GM12878 (cell line): ENCODE measurements around the gene HK2. TPM values are rescaled to one million over a fixed set of nuclear protein-coding genes. Genes with fewer than 3 reads are reported as not detected.

Experiments
- ATAC-seq: fragments of 200-7000 bp; cut with Tn5 transposase; 3 replicates; pipeline ENCODE4 v1.9.1; 2020; ENCODE audit warnings: mild to moderate bottlenecking, moderate library complexity
- BruUV-seq: library from RNA; stranded (reverse); fragments of 400-500 nt; replicated peaks from 2 replicates; lab custom pipeline; 2021; lab: Mats Ljungman, UMichigan
- CTCF ChIA-PET: fragments of 300-600 bp; sonication (Branson Sonifier 250); formaldehyde crosslinking; extraction: SDS; loops from one replicate; lab custom pipeline; 2021; ENCODE audit warnings: inconsistent platforms; lab: Yijun Ruan, JAX
- POLR2A ChIA-PET: fragments of 350-600 bp; formaldehyde crosslinking; extraction: SDS; loops from one replicate; lab custom pipeline; 2021; ENCODE audit warnings: inconsistent platforms; lab: Charles Lee
- RAD21 ChIA-PET: fragments of 300-600 bp; sonication (Branson Sonifier 250); formaldehyde crosslinking; loops from one replicate; lab custom pipeline; 2023; ENCODE audit warnings: antibody characterized with exemption; ENCODE audit not compliant: unreplicated experiment; lab: Charles Lee
- SMC1A ChIA-PET: fragments of 300-600 bp; sonication (Branson Sonifier 250); formaldehyde crosslinking; loops from one replicate; lab custom pipeline; 2023; ENCODE audit not compliant: unreplicated experiment, uncharacterized antibody; lab: Charles Lee
- DNase-seq: peaks from one replicate; pipeline ENCODE4 v3.0.0-alpha.2; 2011; ENCODE audit warnings: low read depth, low spot score
- FAIRE-seq: peaks from 3 replicates; lab custom pipeline; 2011; peaks lifted over from hg19 to GRCh38; lab: Jason Lieb, UNC
- H2AFZ ChIP-seq: 2 replicates; pipeline ENCODE4 v1.6.0; 2011; ENCODE audit warnings: low read depth, low read length, control low read depth; ENCODE audit not compliant: control insufficient read depth
- H3K27ac ChIP-seq: 2 replicates; pipeline ENCODE4 v1.5.1; 2011; ENCODE audit warnings: control low read depth; ENCODE audit not compliant: control insufficient read depth, insufficient read depth
- H3K27me3 ChIP-seq, 2 experiments: replicated peaks in 1 of 2; 2 replicates each; pipeline versions ENCODE4 v1.6.0 to v1.6.1; 2011; ENCODE audit warnings: low read length in 1 of 2; ENCODE audit not compliant: control insufficient read depth in 2 of 2, insufficient read depth in 2 of 2
- H3K36me3 ChIP-seq, 2 experiments: 2 replicates each; pipeline ENCODE4 v1.5.1; 2011; ENCODE audit warnings: low read length in 1 of 2; ENCODE audit not compliant: control insufficient read depth in 2 of 2, insufficient read depth in 2 of 2
- H3K4me1 ChIP-seq: 2 replicates; pipeline ENCODE4 v1.6.1; 2011; ENCODE audit warnings: mild to moderate bottlenecking, low read length, moderate library complexity, mixed read lengths; ENCODE audit not compliant: control insufficient read depth, insufficient read depth
- H3K4me2 ChIP-seq: 2 replicates; pipeline ENCODE4 v1.6.0; 2011; ENCODE audit warnings: control low read depth; ENCODE audit not compliant: control insufficient read depth, insufficient read depth
- H3K4me3 ChIP-seq: fragments of 200-600 bp; sonication (generic); 2 replicates; pipeline ENCODE4 v1.5.1; 2016
- H3K79me2 ChIP-seq: 2 replicates; pipeline ENCODE4 v1.6.0; 2011; ENCODE audit warnings: low read length; ENCODE audit not compliant: control insufficient read depth, insufficient read depth
- H3K9ac ChIP-seq: 2 replicates; pipeline ENCODE4 v1.8.0; 2011; ENCODE audit warnings: low read length, control low read depth, mixed read lengths; ENCODE audit not compliant: control insufficient read depth, insufficient read depth
- H3K9me3 ChIP-seq: replicated peaks from 3 replicates; pipeline ENCODE4 v1.5.1; 2011; ENCODE audit warnings: mild to moderate bottlenecking, low read length; ENCODE audit not compliant: control insufficient read depth, insufficient read depth
- H4K20me1 ChIP-seq: 2 replicates; pipeline ENCODE4 v1.6.0; 2011; ENCODE audit not compliant: control insufficient read depth, insufficient read depth
- EED ChIP-seq: sonication (generic); IDR thresholded peaks from 2 replicates; pipeline ENCODE4 v1.6.1; 2016; ENCODE audit warnings: antibody characterized with exemption, low read depth
- EP300 ChIP-seq, 2 experiments: fragments of 150-350 bp in 1 of 2; IDR thresholded peaks; 2 replicates each; pipeline ENCODE4 v1.6.1; 2011 to 2012; ENCODE audit warnings: low read depth in 2 of 2, low read length in 2 of 2, borderline replicate concordance in 1 of 2, improper control_type of control experiment in 1 of 2, inconsistent platforms in 1 of 2; ENCODE audit not compliant: control insufficient read depth in 1 of 2
- EZH2 ChIP-seq: IDR thresholded peaks from 2 replicates; pipeline ENCODE4 v1.6.1; 2012; ENCODE audit warnings: low read depth, mild to moderate bottlenecking, control low read depth, inconsistent platforms, low read length, borderline replicate concordance; ENCODE audit not compliant: control insufficient read depth
- GATAD2B ChIP-seq: fragments of 450-650 bp; conservative IDR thresholded peaks from 2 replicates; pipeline ENCODE4 v1.6.1; 2017; ENCODE audit warnings: low read depth, mild to moderate bottlenecking, moderate library complexity
- HDGF ChIP-seq: fragments of 450-650 bp; IDR thresholded peaks from 2 replicates; pipeline ENCODE4 v1.6.1; 2016; ENCODE audit warnings: antibody characterized with exemption
- KLF5 ChIP-seq: fragments of 450-650 bp; IDR thresholded peaks from 2 replicates; pipeline ENCODE4 v1.6.1; 2014; ENCODE audit warnings: mild to moderate bottlenecking; ENCODE audit not compliant: partially characterized antibody
- MYB ChIP-seq: fragments of 150-350 bp; IDR thresholded peaks from 2 replicates; pipeline ENCODE4 v1.6.1; 2014; ENCODE audit warnings: mild to moderate bottlenecking, low read depth, low read length, borderline replicate concordance
- MYC ChIP-seq: IDR thresholded peaks from 2 replicates; pipeline ENCODE4 v1.6.1; 2011; ENCODE audit warnings: mild to moderate bottlenecking, low read length, moderate library complexity, inconsistent platforms; ENCODE audit not compliant: insufficient read depth, insufficient replicate concordance, insufficient read length, severe bottlenecking
- POLR2A ChIP-seq: IDR thresholded peaks from 2 replicates; pipeline ENCODE4 v1.6.1; 2011; ENCODE audit warnings: low read depth, mild to moderate bottlenecking, low read length
- SIX5 ChIP-seq: IDR thresholded peaks from 2 replicates; pipeline ENCODE4 v1.6.1; 2011; ENCODE audit warnings: mild to moderate bottlenecking, low read depth, low read length, moderate library complexity; ENCODE audit not compliant: severe bottlenecking
- SMARCA5 ChIP-seq: fragments of 450-650 bp; IDR thresholded peaks from 2 replicates; pipeline ENCODE4 v1.6.1; 2017; ENCODE audit warnings: mild to moderate bottlenecking
- SMC3 ChIP-seq: IDR thresholded peaks from 2 replicates; pipeline ENCODE4 v1.6.1; 2011; ENCODE audit warnings: low read length, improper control_type of control experiment, borderline replicate concordance
- TCF3 ChIP-seq: IDR thresholded peaks from 2 replicates; pipeline ENCODE4 v1.6.1; 2012; ENCODE audit warnings: low read depth, mild to moderate bottlenecking, low read length, borderline replicate concordance; ENCODE audit not compliant: insufficient read depth
- ZBTB33 ChIP-seq: fragments of 450-650 bp; IDR thresholded peaks from 2 replicates; pipeline ENCODE4 v1.6.1; 2017; ENCODE audit warnings: mild to moderate bottlenecking
- WGBS: methylation state at CpG from one replicate; pipeline ENCODE4 v1.1.6; 2016; ENCODE audit warnings: low lambda C conversion rate; ENCODE audit not compliant: insufficient replicate concordance, insufficient coverage; ENCODE audit errors: missing lambda C conversion rate; 5-methylcytosine and 5-hydroxymethylcytosine counted together
- in situ Hi-C: fragments of 300-500 bp; cut with MboI; formaldehyde crosslinking; loops from 9 replicates; pipeline ENCODE4 v1.14.3; 2018; ENCODE audit warnings: mixed read lengths
- intact Hi-C: fragments of 100-400 bp; cut with micrococcal nuclease; formaldehyde crosslinking; loops from one replicate; pipeline ENCODE4 v1.14.2; 2022; ENCODE audit not compliant: unreplicated experiment
- polyA plus RNA-seq, 11 experiments: library from polyadenylated mRNA; depleted of rRNA in 4 of 11; unstranded in 6 of 11; stranded (reverse) in 5 of 11; fragments of >200 nt; fragmentation: Nextera tagmentation in 4 of 11; fragmentation: Illumina TruSeq in 1 of 11; extraction: Ambion mirVana in 4 of 11; extraction: Trizol in 1 of 11; gene quantifications; 1 replicate in 1 of 11; 2 replicates in 10 of 11; pipeline versions ENCODE4 v1.2.1 to v1.2.3, GENCODE V29; 2011 to 2016; ENCODE audit warnings: inconsistent platforms in 2 of 11, missing spikeins in 2 of 11, low read depth in 1 of 11
- total RNA-seq, 4 experiments: library from RNA; depleted of rRNA in 3 of 4; stranded (reverse); fragments of >200 nt in 3 of 4; fragmentation: Illumina TruSeq in 1 of 4; extraction: Trizol in 1 of 4; gene quantifications; 2 replicates each; pipeline versions ENCODE4 v1.2.1 to v1.2.3, GENCODE V29; 2013 to 2021

HK2 gene
- total and polyA plus RNA-seq, 10 of the 15 experiments (the other 5 are each of a cell fraction or from before 2014, with no cell fraction given) = 5.0 to 73.1 (median 20.2) TPM

- Histone ChIP-seq H4K20me1 (no peaks in the 10 kb centered on the region), H3K27ac (no peak overlapping the region), H3K9me3 (no peaks in the 10 kb centered on the region), H3K79me2 (no peaks in the 10 kb centered on the region), H3K4me3 (no peak overlapping the region), H3K4me2 (no peak overlapping the region), H3K4me1 (no peaks in the 10 kb centered on the region), H3K9ac (no peak overlapping the region), H3K27me3 (no peaks in the 10 kb centered on the region), H3K36me3 (no peaks in the 10 kb centered on the region)
- no peak for FAIRE-seq
- 50% methylated on average over 1 of the region's 1 CpG for WGBS
- in situ Hi-C loops = no loop called here
- CTCF ChIA-PET = interaction anchor here (0.6 kb wide), 1 partner anchor 188 kb away, joined by 3 read pairs; no protein-coding TSS in a partner anchor
- no peak for ATAC-seq
- no peak for DNase-seq
- POLR2A ChIA-PET = no interaction called here
- RAD21 ChIA-PET = no interaction called here
- BruUV-seq = no TSS peak
- no peak for TF ChIP-seq SMC3
- no peak for TF ChIP-seq KLF5
- no peak for TF ChIP-seq HDGF
- no peak for TF ChIP-seq TCF3
- no peak for TF ChIP-seq SMARCA5
- TF ChIP-seq MYB = no peak
- no peak for TF ChIP-seq EED
- no peak for TF ChIP-seq POLR2A
- TF ChIP-seq EZH2 = no peak
- no peak for TF ChIP-seq MYC
- no peak for TF ChIP-seq EP300 (IDR thresholded peaks at IDR 0.05; ENCODE audit: borderline replicate concordance in 1 of 2, control insufficient read depth in 1 of 2, low read depth in 2 of 2, low read length in 2 of 2)
- no peak for TF ChIP-seq SIX5
- no peak for TF ChIP-seq GATAD2B
- no peak for TF ChIP-seq ZBTB33
- TF ChIP-seq, all 136 proteins: peak for 0
- intact Hi-C loops = no loop called here
- SMC1A ChIA-PET = interaction anchor here (1.9 kb wide), 1 partner anchor 154 kb away, joined by 4 read pairs; no protein-coding TSS in a partner anchor
- no peak overlapping the region for H2AFZ ChIP-seq
These were observed 76.3 kb downstream of the HK2 start for GRCh38 chr2:74910245-74910644.
